ENCODE measurements around the gene OR8D1.

DNA sequence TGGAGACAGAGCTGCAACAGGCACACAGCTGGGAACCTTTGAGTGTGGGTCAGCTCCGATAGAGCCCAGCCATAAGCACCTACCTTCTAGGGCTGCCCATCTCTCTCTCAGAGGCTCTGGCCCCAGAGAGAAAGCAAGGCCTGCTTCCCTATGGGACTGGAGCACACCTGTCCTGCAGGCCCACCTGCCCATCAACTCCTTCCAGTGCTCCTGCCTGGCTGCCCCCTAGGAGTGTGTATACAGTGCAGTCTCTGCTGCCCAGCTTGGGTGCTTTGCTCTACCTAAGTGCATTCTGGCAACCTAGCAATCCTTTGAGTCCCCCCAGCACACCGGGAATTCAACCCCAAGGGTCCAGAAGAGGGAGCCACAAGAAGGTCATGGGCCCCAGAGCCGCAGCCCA, 36.5 kb downstream of the OR8D1 start:
- no peak for TF ChIP-seq POLR2A (IDR thresholded peaks at IDR 0.05; ENCODE audit: low read depth)
- no peak for TF ChIP-seq CTCF (IDR thresholded peaks at IDR 0.05)

Measured in esophagus muscularis mucosa (tissue), 3 donors.